ENCODE measurements around the gene LTC4S. TPM values are rescaled to one million over a fixed set of nuclear protein-coding genes. Genes with fewer than 3 reads are reported as not detected.

LTC4S gene
- total RNA-seq, 2 experiments from 2014 or later: 5.7 to 6.3 TPM

GRCh38 chr5:179764056-179764455 is 29.7 kb upstream of the LTC4S start:
- Mint-ChIP-seq H3K4me1 (peaks cover 36% of the 10 kb centered on the region), H3K27ac (no peak overlapping the region)

DNA sequence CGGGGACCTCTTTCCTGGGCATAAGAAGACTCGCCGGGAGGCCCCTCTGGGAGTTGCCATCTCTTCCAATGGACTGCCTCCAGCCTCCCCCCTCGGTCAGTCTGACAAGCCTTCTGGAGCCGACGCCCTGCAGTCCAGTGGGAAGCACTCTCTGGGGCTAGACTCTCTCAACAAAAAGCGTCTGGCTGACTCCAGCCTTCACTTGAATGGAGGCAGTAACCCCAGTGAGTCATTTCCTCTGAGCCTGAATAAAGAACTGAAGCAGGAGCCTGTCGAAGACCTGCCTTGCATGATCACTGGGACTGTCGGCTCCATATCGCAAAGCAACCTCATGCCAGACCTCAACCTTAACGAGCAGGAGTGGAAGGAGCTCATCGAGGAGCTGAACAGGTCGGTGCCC is 28.4 kb upstream of the LTC4S start:
- Mint-ChIP-seq H3K9me3 (no peaks in the 10 kb centered on the region), H3K27ac (no peak overlapping the region), H3K27me3 (no peaks in the 10 kb centered on the region), H3K36me3 (peaks cover 12% of the 10 kb centered on the region), H3K4me3 (no peak overlapping the region), H3K4me1 (peaks cover 23% of the 10 kb centered on the region)
- no peak for ATAC-seq (ENCODE audit: low read depth)
- POLR2A ChIA-PET: no interaction called here
- no peak for DNase-seq

More at GRCh38 chr5:179764056-179764455, 29.7 kb upstream of the LTC4S start:
- Mint-ChIP-seq H3K9me3 (no peaks in the 10 kb centered on the region), H3K36me3 (peaks cover 9% of the 10 kb centered on the region), H3K27me3 (no peaks in the 10 kb centered on the region), H3K4me3 (no peak overlapping the region)
- ATAC-seq (ENCODE audit: low read depth) (no peak), DNase-seq (no peak)
- POLR2A ChIA-PET: interaction anchor here (0.7 to 0.8 kb wide), 2 partner anchors 47 to 64 kb away, joined by 3 read pairs; no protein-coding TSS in a partner anchor

GRCh38 chr5:179766021-179766725 is 27.6 kb upstream of the LTC4S start:
- Mint-ChIP-seq H3K27me3 (no peaks in the 10 kb centered on the region), H3K27ac (no peak overlapping the region), H3K9me3 (no peaks in the 10 kb centered on the region), H3K4me3 (no peak overlapping the region), H3K4me1 (peaks cover 21% of the 10 kb centered on the region), H3K36me3 (peaks cover 12% of the 10 kb centered on the region)
- ATAC-seq (ENCODE audit: low read depth) (no peak), DNase-seq (no peak)
- POLR2A ChIA-PET: no interaction called here

GRCh38 chr5:179766726-179767455 is 26.9 kb upstream of the LTC4S start:
- ATAC-seq (ENCODE audit: low read depth) (no peak), DNase-seq (no peak)
- no peak overlapping the region for H3K27ac Mint-ChIP-seq
- H3K36me3 Mint-ChIP-seq: peaks cover 12% of the 10 kb centered on the region
- no peaks in the 10 kb centered on the region for H3K27me3 Mint-ChIP-seq
- no peaks in the 10 kb centered on the region for H3K9me3 Mint-ChIP-seq
- no peak overlapping the region for H3K4me3 Mint-ChIP-seq
- peaks cover 16% of the 10 kb centered on the region for H3K4me1 Mint-ChIP-seq
- POLR2A ChIA-PET: no interaction called here

DNA sequence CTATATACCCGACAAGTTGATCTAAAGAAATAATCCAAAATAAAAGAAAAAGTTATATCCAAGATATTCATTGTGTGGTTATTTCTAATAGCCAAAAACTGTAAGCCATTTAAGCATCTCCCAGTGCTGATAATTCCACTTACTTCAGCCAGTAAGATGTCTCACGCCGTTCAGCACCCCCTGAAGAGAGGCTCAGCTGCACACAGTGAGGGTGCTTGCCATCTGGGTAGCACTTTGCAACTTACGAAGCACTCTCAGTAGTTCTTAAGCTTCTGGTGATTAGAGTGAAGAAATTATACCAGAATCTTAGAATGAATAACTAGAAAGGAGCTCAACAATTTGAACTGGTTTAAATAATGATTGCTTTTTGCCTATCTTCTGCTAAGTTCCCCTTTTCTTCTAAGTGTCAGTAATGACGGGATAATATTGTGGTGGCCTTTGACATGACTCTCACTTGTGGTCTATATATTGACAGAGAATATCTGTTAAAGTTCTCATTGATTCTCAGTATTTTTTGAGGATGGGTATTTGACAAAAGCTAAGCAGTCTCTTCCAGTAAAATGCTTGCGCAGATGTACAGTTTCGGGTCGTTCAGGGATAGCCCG is 26.2 kb upstream of the LTC4S start:
- Mint-ChIP-seq H3K27me3 (no peaks in the 10 kb centered on the region), H3K9me3 (no peaks in the 10 kb centered on the region), H3K27ac (no peak overlapping the region), H3K4me1 (peaks cover 9% of the 10 kb centered on the region), H3K4me3 (no peak overlapping the region), H3K36me3 (peaks cover 12% of the 10 kb centered on the region)
- POLR2A ChIA-PET: no interaction called here
- ATAC-seq (ENCODE audit: low read depth) (no peak), DNase-seq (no peak)

DNA sequence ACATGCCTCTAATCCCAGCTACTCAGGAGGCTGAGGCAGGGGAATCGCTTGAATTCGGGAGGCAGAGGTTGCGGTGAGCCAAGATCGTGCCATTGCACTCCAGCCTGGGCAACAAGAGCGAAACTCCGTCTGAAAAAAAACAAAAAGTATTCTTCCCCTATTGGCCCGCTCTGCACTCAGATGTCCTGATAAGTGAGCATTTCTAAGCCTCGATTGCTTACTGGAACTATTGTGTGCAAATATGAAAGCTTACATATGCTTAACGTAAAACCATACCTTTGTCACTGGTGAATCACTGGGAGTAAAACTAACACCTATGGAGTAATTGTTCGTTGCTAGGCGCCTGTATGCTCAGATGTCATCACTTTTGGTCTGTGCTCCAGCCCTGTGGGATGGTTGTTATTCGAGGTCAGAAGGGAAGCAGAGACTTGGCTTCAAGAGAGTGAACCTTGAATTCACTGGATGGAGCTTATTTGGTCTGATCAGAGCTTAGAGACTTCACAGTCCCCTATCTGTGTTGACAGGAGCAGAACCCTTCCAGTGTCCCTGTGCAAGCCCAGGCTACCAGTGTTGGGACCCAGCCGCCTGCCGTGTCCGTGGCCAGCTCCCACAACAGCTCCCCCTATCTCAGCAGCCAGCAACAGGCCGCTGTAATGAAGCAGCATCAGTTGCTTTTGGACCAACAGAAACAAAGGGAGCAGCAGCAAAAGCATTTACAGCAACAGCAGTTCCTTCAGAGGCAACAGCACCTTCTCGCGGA is 25.3 kb upstream of the LTC4S start:
- H3K4me1 Mint-ChIP-seq: peaks cover 5% of the 10 kb centered on the region
- no peak for ATAC-seq (ENCODE audit: low read depth)
- H3K9me3 Mint-ChIP-seq: no peaks in the 10 kb centered on the region
- H3K27ac Mint-ChIP-seq: no peak overlapping the region
- H3K36me3 Mint-ChIP-seq: peaks cover 12% of the 10 kb centered on the region
- H3K27me3 Mint-ChIP-seq: no peaks in the 10 kb centered on the region
- POLR2A ChIA-PET: no interaction called here
- H3K4me3 Mint-ChIP-seq: no peak overlapping the region
- DNase-seq: no peak

GRCh38 chr5:179769271-179769670 is 24.5 kb upstream of the LTC4S start:
- no peak overlapping the region for H3K27ac Mint-ChIP-seq
- POLR2A ChIA-PET: no interaction called here
- peaks cover 2% of the 10 kb centered on the region for H3K4me1 Mint-ChIP-seq
- H3K4me3 Mint-ChIP-seq: no peak overlapping the region
- peaks cover 12% of the 10 kb centered on the region for H3K36me3 Mint-ChIP-seq
- no peaks in the 10 kb centered on the region for H3K27me3 Mint-ChIP-seq
- DNase-seq (no peak), ATAC-seq (ENCODE audit: low read depth) (no peak)
- no peaks in the 10 kb centered on the region for H3K9me3 Mint-ChIP-seq

DNA sequence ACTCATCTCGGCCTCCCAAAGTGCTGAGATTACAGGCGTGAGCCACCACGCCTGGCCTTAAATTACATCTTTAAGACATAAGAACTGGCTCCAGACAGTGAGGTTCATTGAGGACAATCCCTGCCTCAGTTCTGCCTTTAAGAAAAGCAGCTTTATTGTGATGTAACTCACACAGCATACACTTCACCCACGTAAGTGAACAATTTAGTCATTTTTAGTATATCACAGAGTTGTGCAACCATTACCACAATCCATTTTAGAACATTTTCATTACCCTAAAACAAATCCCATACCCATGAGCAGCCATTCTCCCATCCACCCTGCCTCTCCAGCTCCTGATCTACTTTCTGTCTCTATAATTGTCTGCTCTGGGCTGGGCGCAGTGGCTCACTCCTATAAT is 24.0 kb upstream of the LTC4S start:
- POLR2A ChIA-PET: no interaction called here
- no peaks in the 10 kb centered on the region for H3K9me3 Mint-ChIP-seq
- no peak overlapping the region for H3K27ac Mint-ChIP-seq
- no peaks in the 10 kb centered on the region for H3K27me3 Mint-ChIP-seq
- H3K4me1 Mint-ChIP-seq: peaks cover 2% of the 10 kb centered on the region
- DNase-seq (no peak), ATAC-seq (ENCODE audit: low read depth) (no peak)
- peaks cover 12% of the 10 kb centered on the region for H3K36me3 Mint-ChIP-seq
- H3K4me3 Mint-ChIP-seq: no peak overlapping the region

DNA sequence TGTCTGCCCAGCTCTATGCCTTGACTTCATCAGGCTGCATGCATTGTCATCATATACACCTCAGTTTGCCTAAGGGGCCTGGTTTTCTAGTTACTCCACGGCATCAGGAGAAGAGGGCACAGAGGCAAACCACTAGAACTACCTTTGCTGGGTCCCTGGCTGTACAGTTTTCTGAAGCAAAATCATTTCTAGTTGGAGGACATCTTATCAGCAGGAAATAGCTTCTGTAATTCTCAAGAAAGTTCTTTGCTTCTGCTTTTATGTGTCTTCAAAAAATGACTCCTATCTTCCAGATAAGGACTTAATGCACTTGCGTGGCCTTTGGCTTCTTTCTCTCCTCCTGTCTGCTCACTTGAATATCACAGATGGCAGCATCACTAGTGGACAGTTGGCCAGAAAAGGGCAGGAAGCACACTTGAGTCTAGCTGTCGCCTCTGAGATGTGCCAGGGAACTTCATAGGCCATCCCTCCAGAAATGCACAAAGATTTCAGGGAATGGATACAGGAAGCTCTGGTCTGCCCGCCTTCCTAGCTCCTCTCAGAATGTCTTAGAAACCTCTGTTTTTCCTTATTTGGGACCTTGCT is 22.4 kb upstream of the LTC4S start:
- peaks cover 11% of the 10 kb centered on the region for H3K36me3 Mint-ChIP-seq
- POLR2A ChIA-PET: no interaction called here
- H3K27ac Mint-ChIP-seq: no peak overlapping the region

DNA sequence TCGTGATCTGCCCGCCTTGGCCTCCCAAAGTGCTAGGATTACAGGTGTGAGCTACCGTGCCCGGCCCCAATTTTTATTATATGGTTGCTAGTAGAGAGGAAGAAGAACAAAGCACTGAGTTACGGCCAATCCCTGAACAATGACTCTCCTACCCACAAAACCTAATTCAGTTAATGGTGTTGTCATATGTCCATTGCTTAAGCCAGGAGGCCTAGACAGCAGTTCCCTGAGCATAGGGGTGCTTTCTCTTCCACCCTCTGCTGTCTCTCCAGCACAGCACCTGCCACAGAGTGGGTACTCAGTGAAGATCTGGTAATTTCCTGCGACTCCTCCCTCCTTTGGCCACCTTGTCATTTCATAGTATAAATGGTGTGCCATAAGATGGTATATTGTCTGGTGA is 21.4 kb upstream of the LTC4S start:
- Mint-ChIP-seq H3K36me3 (peaks cover 11% of the 10 kb centered on the region), H3K27ac (no peak overlapping the region)
- POLR2A ChIA-PET: no interaction called here

More for the DNA sequence above, 22.4 kb upstream of the LTC4S start:
- no peak overlapping the region for H3K4me3 Mint-ChIP-seq
- no peaks in the 10 kb centered on the region for H3K27me3 Mint-ChIP-seq
- no peaks in the 10 kb centered on the region for H3K9me3 Mint-ChIP-seq
- ATAC-seq (ENCODE audit: low read depth): no peak
- no peak for DNase-seq
- H3K4me1 Mint-ChIP-seq: no peaks in the 10 kb centered on the region

GRCh38 chr5:179773686-179774040 is 20.1 kb upstream of the LTC4S start:
- no peak for DNase-seq
- H3K4me3 Mint-ChIP-seq: no peak overlapping the region
- ATAC-seq (ENCODE audit: low read depth): no peak
- no peaks in the 10 kb centered on the region for H3K9me3 Mint-ChIP-seq
- H3K27ac Mint-ChIP-seq: no peak overlapping the region
- H3K36me3 Mint-ChIP-seq: peaks cover 9% of the 10 kb centered on the region
- no peaks in the 10 kb centered on the region for H3K27me3 Mint-ChIP-seq
- POLR2A ChIA-PET: no interaction called here
- no peaks in the 10 kb centered on the region for H3K4me1 Mint-ChIP-seq

More for the DNA sequence above, 21.4 kb upstream of the LTC4S start:
- H3K4me1 Mint-ChIP-seq: no peaks in the 10 kb centered on the region
- H3K9me3 Mint-ChIP-seq: no peaks in the 10 kb centered on the region
- ATAC-seq (ENCODE audit: low read depth) (no peak), DNase-seq (no peak)
- H3K4me3 Mint-ChIP-seq: no peak overlapping the region
- no peaks in the 10 kb centered on the region for H3K27me3 Mint-ChIP-seq

- POLR2A ChIA-PET: no interaction called here
- H3K9me3 Mint-ChIP-seq: no peaks in the 10 kb centered on the region
- no peak overlapping the region for H3K27ac Mint-ChIP-seq
- no peaks in the 10 kb centered on the region for H3K27me3 Mint-ChIP-seq
- no peaks in the 10 kb centered on the region for H3K4me1 Mint-ChIP-seq
- no peak overlapping the region for H3K4me3 Mint-ChIP-seq
- peaks cover 8% of the 10 kb centered on the region for H3K36me3 Mint-ChIP-seq
- DNase-seq (no peak), ATAC-seq (ENCODE audit: low read depth) (no peak)
These were observed 19.3 kb upstream of the LTC4S start for GRCh38 chr5:179774442-179774841.

DNA sequence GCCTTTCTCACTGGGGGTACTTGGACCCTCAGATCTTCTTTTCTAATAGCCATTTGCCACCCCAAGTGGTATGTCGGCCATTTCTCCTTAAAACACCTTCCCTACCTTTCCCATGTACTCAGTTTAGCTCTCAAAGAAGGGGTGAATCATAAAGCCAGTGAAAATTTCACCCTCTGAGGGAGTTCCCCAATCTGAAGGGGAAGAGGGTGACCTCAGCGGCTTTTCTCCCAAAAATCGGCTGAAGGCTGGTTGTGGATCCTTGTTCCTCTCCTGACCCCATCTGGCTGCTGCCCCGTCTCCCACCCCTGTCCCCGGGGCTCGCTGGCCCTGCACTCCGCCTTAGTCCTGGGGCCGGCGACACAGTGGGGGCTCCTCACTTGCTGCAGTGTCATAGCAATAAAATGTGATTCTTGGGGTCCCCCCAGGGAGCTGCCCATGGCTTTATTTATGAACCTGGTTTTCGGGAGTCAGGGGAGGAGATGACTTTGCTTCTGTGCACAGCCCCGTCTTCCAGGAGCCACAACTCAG is 17.3 kb upstream of the LTC4S start:
- H3K9me3 Mint-ChIP-seq: no peaks in the 10 kb centered on the region
- no peak overlapping the region for H3K27ac Mint-ChIP-seq
- DNase-seq: no peak
- no peaks in the 10 kb centered on the region for H3K27me3 Mint-ChIP-seq
- H3K4me1 Mint-ChIP-seq: no peaks in the 10 kb centered on the region
- H3K36me3 Mint-ChIP-seq: peaks cover 3% of the 10 kb centered on the region
- no peak for ATAC-seq (ENCODE audit: low read depth)
- H3K4me3 Mint-ChIP-seq: no peak overlapping the region
- POLR2A ChIA-PET: interaction anchor here (1.0 kb wide), 1 partner anchor 21 kb away, joined by 3 read pairs; no protein-coding TSS in a partner anchor
